Measurements from ENCODE around the gene RBMS3.

RBMS3 gene

DNA sequence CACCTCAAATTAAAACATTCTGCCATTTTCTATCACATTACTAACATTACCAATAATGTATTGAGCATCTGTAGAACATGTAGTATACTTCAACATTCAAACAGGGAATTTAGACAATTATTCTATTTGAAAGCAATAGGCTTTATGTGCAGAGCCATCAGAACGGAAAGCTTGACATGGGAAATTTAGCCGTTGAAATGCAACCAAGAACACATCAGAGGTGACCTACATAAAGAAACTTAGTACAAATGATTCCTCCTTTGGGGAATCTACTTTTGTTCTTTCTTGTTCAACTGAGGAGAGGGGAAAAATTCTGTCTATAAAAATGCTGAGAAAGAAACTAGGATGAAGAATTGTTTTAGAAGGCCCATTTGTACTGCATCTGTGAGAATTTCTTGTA is 38.6 kb upstream of the RBMS3 start:
- FAIRE-seq, result peak; percentile 25
- no peak for TF ChIP-seq CTCF (IDR thresholded peaks at IDR 0.05; ENCODE audit: insufficient read depth, missing control alignments)
- DNase-seq (ENCODE audit: insufficient read length, low spot score), result no peak

GRCh38 chr3:29245441-29245840 is 35.4 kb upstream of the RBMS3 start:
- FAIRE-seq (no peak), DNase-seq (ENCODE audit: insufficient read length, low spot score) (no peak)
- no peak for TF ChIP-seq CTCF (IDR thresholded peaks at IDR 0.05; ENCODE audit: insufficient read depth, missing control alignments)

- DNase-seq (ENCODE audit: insufficient read length, low spot score), result no peak
- no peak for FAIRE-seq
- no peak for TF ChIP-seq CTCF (IDR thresholded peaks at IDR 0.05; ENCODE audit: insufficient read depth, missing control alignments)
Observed at GRCh38 chr3:29247088-29247745, 33.7 kb upstream of the RBMS3 start.

- no peak for TF ChIP-seq CTCF (IDR thresholded peaks at IDR 0.05; ENCODE audit: insufficient read depth, missing control alignments)
- FAIRE-seq, result no peak
- no peak for DNase-seq (ENCODE audit: insufficient read length, low spot score)
Observed at GRCh38 chr3:29249829-29250345, 31.0 kb upstream of the RBMS3 start.

DNA sequence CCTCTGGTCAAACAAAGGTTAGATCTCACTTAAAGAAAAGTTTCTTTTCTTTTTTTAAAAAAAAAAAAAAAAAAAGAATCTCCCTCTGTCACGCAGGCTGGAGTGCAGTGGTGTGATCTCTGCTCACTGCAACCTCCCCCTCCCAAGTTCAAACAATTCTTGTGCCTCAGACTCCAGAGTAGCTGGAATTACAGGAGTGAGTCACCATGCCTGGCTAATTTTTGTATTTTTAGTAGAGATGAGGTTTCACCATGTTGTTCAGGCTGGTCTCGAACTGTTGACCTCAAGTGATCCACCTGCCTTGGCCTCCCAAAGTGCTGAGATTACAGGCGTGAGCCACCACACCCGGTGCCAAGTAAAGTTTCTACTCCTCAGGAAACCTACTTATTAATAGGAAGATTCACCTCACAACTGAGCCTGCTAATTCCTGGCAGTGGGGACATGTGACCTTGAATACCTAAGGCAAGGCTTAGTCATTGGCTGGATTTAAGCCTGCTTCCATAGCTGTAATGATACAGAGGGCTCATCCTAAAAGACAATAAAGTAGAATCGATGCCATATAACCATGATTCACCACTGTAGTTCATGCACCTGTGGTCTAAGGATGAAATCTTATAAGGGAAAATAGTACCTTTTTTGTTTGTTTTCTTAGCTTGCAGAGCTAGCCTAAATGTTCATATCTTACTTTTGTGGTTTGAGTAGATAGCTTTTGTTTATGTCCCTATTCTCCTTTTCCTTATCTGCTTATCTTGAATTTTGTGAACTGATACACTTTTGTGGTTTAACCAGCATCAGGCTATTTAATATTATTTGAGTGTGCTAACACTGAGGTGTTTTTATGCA is 24.8 kb upstream of the RBMS3 start:
- TF ChIP-seq CTCF (IDR thresholded peaks at IDR 0.05; ENCODE audit: insufficient read depth, missing control alignments), result no peak
- no peak for FAIRE-seq
- no peak for DNase-seq (ENCODE audit: insufficient read length, low spot score)

DNA sequence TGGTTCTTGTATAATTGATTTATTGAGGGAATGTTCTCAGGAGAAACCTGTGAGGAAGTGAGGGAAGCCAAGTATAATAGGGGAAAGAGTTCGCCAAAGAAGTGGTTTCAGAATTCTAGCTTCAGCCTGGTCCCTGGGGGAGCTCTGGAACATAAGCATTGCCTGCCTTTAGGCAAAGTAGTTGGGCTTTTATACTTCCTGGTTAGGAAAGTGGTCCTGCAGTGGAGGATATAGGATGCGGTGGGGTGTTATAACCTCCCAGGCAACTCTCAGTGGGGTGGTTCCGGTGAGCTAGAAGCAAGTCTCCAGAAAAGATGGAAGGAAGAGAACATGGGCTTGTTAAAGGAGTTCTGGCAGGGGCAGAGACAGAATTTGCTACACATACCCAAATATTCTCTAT is 22.7 kb upstream of the RBMS3 start:
- DNase-seq (ENCODE audit: insufficient read length, low spot score) (no peak), FAIRE-seq (no peak)
- TF ChIP-seq CTCF (IDR thresholded peaks at IDR 0.05; ENCODE audit: insufficient read depth, missing control alignments), result no peak

GRCh38 chr3:29261119-29261518 is 19.8 kb upstream of the RBMS3 start:
- DNase-seq (ENCODE audit: insufficient read length, low spot score) (no peak), FAIRE-seq (no peak)
- TF ChIP-seq CTCF (IDR thresholded peaks at IDR 0.05; ENCODE audit: insufficient read depth, missing control alignments), result no peak
